PC-3 (cell line): Measurements from ENCODE around the gene POLL. TPM values are rescaled to one million over a fixed set of nuclear protein-coding genes. Genes with fewer than 3 reads are reported as not detected.

ENCODE experiments used
- ATAC-seq: fragments of 200-7000 bp; cut with Tn5 transposase; 2 replicates; pipeline ENCODE4 v1.9.1; 2020; ENCODE audit warnings: mild to moderate bottlenecking, moderate library complexity
- BruUV-seq: library from RNA; stranded (reverse); fragments of 400-500 nt; replicated peaks from 2 replicates; lab custom pipeline; 2021; lab: Mats Ljungman, UMichigan
- CTCF ChIA-PET: fragments of 300-600 bp; sonication (Branson Sonifier 250); formaldehyde crosslinking; loops from one replicate; lab custom pipeline; 2022; ENCODE audit warnings: antibody characterized with exemption; lab: Charles Lee
- POLR2A ChIA-PET: fragments of 300-600 bp; sonication (Branson Sonifier 250); formaldehyde crosslinking; loops from one replicate; lab custom pipeline; 2022; ENCODE audit warnings: antibody characterized with exemption; ENCODE audit not compliant: unreplicated experiment; lab: Charles Lee
- DNase-seq: peaks from one replicate; pipeline ENCODE4 v3.0.0-alpha.2; 2015
- H2AFZ ChIP-seq: fragments of 300-600 bp; sonication (generic); 2 replicates; pipeline ENCODE4 v1.6.0; 2016; ENCODE audit warnings: antibody characterized with exemption, low read length
- H3F3A ChIP-seq: fragments of 300-600 bp; sonication (generic); one replicate; pipeline ENCODE4 v1.6.0; 2017; ENCODE audit warnings: antibody characterized with exemption, low read length, control low read depth, mild to moderate bottlenecking; ENCODE audit not compliant: unreplicated experiment
- H3K27ac ChIP-seq: fragments of 300-600 bp; sonication (generic); 2 replicates; pipeline ENCODE4 v1.5.1; 2016; ENCODE audit warnings: mild to moderate bottlenecking, low read length
- H3K27me3 ChIP-seq: fragments of 300-600 bp; sonication (generic); 2 replicates; pipeline ENCODE4 v1.6.1; 2016; ENCODE audit warnings: low read length, mixed read lengths
- H3K36me3 ChIP-seq: fragments of 300-600 bp; sonication (generic); 2 replicates; pipeline ENCODE4 v1.6.1; 2016; ENCODE audit warnings: low read depth, mixed run types, low read length, mixed read lengths
- H3K4me1 ChIP-seq: fragments of 300-600 bp; sonication (generic); 2 replicates; pipeline ENCODE4 v1.5.1; 2016; ENCODE audit warnings: low read length; ENCODE audit not compliant: insufficient read depth
- H3K4me2 ChIP-seq: fragments of 300-600 bp; sonication (generic); 2 replicates; pipeline ENCODE4 v1.6.0; 2016; ENCODE audit warnings: low read length
- H3K4me3 ChIP-seq: fragments of 300-600 bp; sonication (generic); 2 replicates; pipeline ENCODE4 v1.5.1; 2016; ENCODE audit warnings: mild to moderate bottlenecking, low read length, mixed read lengths
- H3K79me2 ChIP-seq: fragments of 300-600 bp; sonication (generic); 2 replicates; pipeline ENCODE4 v1.6.1; 2017; ENCODE audit warnings: low read length, mixed read lengths
- H3K9ac ChIP-seq: fragments of 300-600 bp; sonication (generic); 2 replicates; pipeline ENCODE4 v1.6.0; 2016; ENCODE audit warnings: mild to moderate bottlenecking, low read length
- H3K9me2 ChIP-seq: fragments of 300-600 bp; sonication (generic); replicated peaks from 2 replicates; pipeline ENCODE4 v1.6.1; 2016; ENCODE audit warnings: mixed run types, low read length, mixed read lengths
- H3K9me3 ChIP-seq: fragments of 300-600 bp; sonication (generic); 2 replicates; pipeline ENCODE4 v1.6.1; 2016; ENCODE audit warnings: low read length, mixed read lengths
- H4K20me1 ChIP-seq: fragments of 300-600 bp; sonication (generic); 2 replicates; pipeline ENCODE4 v1.6.1; 2016; ENCODE audit warnings: low read length, mixed read lengths
- EZH2 ChIP-seq: fragments of 300-600 bp; sonication (generic); IDR thresholded peaks from one replicate; pipeline ENCODE4 v1.6.1; 2017; ENCODE audit warnings: antibody characterized with exemption, mild to moderate bottlenecking, low read length; ENCODE audit not compliant: unreplicated experiment
- EZH2phosphoT487 ChIP-seq: fragments of 300-600 bp; sonication (generic); IDR thresholded peaks from 2 replicates; pipeline ENCODE4 v1.6.1; 2018; ENCODE audit warnings: mild to moderate bottlenecking, antibody characterized with exemption, low read length, borderline replicate concordance
- intact Hi-C: fragments of 100-400 bp; cut with micrococcal nuclease; formaldehyde crosslinking; loops from 2 replicates; pipeline ENCODE4 v1.9.0; 2023
- total RNA-seq: library from RNA; depleted of rRNA; stranded (reverse); fragments of >200 nt; gene quantifications from 2 replicates; pipeline ENCODE4 v1.2.3, GENCODE V29; 2014
- TF ChIP-seq, protein P1 (sequence below): fragments of 300-600 bp; sonication (generic); conservative IDR thresholded peaks from 2 replicates; pipeline ENCODE4 v1.5.1; 2017; ENCODE audit warnings: antibody characterized with exemption, low read depth, mild to moderate bottlenecking, low read length

Gene POLL
- total RNA-seq, 1 experiment from 2014 or later, result 10.9 TPM

DNA sequence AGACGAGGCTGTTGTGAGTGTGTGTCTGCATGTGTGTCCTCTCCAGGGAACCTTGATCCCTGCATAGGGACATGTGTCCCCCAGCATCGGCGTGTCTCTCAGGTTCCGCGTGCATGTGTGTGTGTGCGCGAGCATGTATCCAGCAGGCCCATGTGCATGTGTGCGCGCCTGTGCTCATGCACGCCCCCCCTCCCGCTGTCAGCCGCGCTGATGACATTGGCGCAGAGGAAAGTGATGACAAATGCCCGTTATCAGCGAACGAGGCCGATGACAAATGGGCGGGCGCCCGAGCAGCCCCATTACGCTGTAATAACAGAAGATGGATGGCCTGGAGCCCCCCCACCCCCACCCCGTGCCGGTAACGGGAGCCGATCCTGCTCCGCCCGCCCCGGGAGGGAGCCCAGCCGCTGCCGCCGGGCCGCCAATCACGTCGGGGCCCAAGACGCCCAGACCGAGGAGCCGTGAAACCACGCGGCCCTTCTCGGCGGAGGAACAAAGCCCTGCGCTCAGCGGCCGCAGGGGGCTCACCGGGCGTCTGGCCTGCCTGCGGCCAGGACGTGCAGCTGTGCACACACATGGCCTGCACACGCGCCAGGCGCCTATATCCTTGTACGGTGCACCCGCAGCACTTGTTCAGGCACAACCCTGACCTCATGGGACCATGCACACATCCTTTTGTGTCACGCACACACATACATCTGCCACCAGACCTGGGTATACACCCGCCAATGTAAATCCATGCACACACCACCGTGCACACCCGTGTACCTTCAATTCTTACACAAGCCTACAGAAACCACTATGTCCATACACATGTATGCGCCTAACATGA lies 21.5 kb downstream of the POLL start:
- Histone ChIP-seq H3K27me3 (no peaks in the 10 kb centered on the region), H3K36me3 (no peaks in the 10 kb centered on the region), H3F3A (no peaks in the 10 kb centered on the region), H3K4me2 (peak overlapping the region; percentile 73), H3K9me2 (no peaks in the 10 kb centered on the region), H3K4me3 (peak overlapping the region; percentile 50), H4K20me1 (no peaks in the 10 kb centered on the region), H3K79me2 (no peaks in the 10 kb centered on the region), H3K4me1 (peaks cover 11% of the 10 kb centered on the region; the same call in 1 of the 2 replicates), H3K9ac (no peak overlapping the region), H3K9me3 (no peaks in the 10 kb centered on the region), H3K27ac (no peak overlapping the region), H2AFZ (peak overlapping the region; percentile 57)
- DNase-seq (peak; percentile 15), ATAC-seq (peak; percentile 5; the same call in 1 of the 2 replicates)
- ChIA-PET CTCF (no interaction called here), POLR2A (no interaction called here)
- intact Hi-C loops, result loop anchor here (5.0 to 10.0 kb wide), 2 partner anchors 262 to 404 kb away; no protein-coding TSS in a partner anchor
- TF ChIP-seq EZH2, result no peak
- TF ChIP-seq, protein P1, sequence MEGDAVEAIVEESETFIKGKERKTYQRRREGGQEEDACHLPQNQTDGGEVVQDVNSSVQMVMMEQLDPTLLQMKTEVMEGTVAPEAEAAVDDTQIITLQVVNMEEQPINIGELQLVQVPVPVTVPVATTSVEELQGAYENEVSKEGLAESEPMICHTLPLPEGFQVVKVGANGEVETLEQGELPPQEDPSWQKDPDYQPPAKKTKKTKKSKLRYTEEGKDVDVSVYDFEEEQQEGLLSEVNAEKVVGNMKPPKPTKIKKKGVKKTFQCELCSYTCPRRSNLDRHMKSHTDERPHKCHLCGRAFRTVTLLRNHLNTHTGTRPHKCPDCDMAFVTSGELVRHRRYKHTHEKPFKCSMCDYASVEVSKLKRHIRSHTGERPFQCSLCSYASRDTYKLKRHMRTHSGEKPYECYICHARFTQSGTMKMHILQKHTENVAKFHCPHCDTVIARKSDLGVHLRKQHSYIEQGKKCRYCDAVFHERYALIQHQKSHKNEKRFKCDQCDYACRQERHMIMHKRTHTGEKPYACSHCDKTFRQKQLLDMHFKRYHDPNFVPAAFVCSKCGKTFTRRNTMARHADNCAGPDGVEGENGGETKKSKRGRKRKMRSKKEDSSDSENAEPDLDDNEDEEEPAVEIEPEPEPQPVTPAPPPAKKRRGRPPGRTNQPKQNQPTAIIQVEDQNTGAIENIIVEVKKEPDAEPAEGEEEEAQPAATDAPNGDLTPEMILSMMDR, result no peak
- no peak for TF ChIP-seq EZH2phosphoT487
- BruUV-seq, result no TSS peak

GRCh38 chr10:101565936-101566332 lies 22.1 kb downstream of the POLL start:
- intact Hi-C loops, result loop anchor here (5.0 to 10.0 kb wide), 2 partner anchors 261 to 404 kb away; no protein-coding TSS in a partner anchor
- H3K4me2 ChIP-seq, result peak overlapping the region; percentile 73
- no TSS peak for BruUV-seq
- no peaks in the 10 kb centered on the region for H3K36me3 ChIP-seq
- peaks cover 10% of the 10 kb centered on the region; the same call in 1 of the 2 replicates for H3K4me1 ChIP-seq
- no peaks in the 10 kb centered on the region for H4K20me1 ChIP-seq
- DNase-seq, result no peak
- no peaks in the 10 kb centered on the region for H3K27me3 ChIP-seq
- no peak overlapping the region for H3K27ac ChIP-seq
- CTCF ChIA-PET, result no interaction called here
- no peak overlapping the region for H3K9ac ChIP-seq
- POLR2A ChIA-PET, result no interaction called here
- H3K9me3 ChIP-seq, result no peaks in the 10 kb centered on the region
- no peak for ATAC-seq
- TF ChIP-seq EZH2phosphoT487 (no peak), EZH2 (no peak)
- TF ChIP-seq, protein P1, result no peak
- no peaks in the 10 kb centered on the region for H3K79me2 ChIP-seq
- no peaks in the 10 kb centered on the region for H3K9me2 ChIP-seq
- no peaks in the 10 kb centered on the region for H3F3A ChIP-seq
- peak overlapping the region; percentile 50; the same call in 1 of the 2 replicates for H3K4me3 ChIP-seq
- peak overlapping the region; percentile 57 for H2AFZ ChIP-seq

DNA sequence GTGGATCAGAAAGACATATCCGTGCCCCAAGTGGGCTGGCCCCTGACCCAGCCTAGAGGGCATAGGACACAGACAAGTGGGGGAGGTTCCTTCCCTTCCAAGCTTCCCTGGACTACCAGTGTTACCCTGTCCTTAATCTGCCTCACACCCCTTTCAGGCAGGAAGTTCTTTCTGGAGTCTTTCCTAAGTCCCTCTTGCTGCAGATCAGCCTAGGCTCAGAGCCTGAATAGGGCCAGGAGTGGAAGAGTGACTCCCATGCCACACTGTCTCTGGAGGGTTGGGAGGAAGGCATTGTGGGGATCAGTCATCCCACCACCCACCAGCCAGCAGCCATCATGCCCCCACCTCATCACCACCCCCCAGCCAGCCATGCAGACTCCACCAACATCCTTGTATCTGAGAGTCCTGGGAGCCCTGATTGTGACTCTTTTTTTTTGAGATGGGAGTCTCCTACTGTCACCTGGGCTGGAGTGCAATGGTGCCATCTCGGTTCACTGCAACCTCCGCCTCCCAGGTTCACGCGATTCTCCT lies 22.6 kb downstream of the POLL start:
- CTCF ChIA-PET, result no interaction called here
- TF ChIP-seq EZH2 (no peak), EZH2phosphoT487 (no peak)
- TF ChIP-seq, protein P1, result no peak
- POLR2A ChIA-PET, result no interaction called here
- Histone ChIP-seq H3K4me3 (no peak overlapping the region), H3K9ac (no peak overlapping the region), H3F3A (no peaks in the 10 kb centered on the region), H3K79me2 (no peaks in the 10 kb centered on the region), H3K4me1 (peaks cover 5% of the 10 kb centered on the region; the same call in 1 of the 2 replicates), H3K27me3 (no peaks in the 10 kb centered on the region), H4K20me1 (no peaks in the 10 kb centered on the region), H2AFZ (no peak overlapping the region), H3K27ac (no peak overlapping the region), H3K9me2 (no peaks in the 10 kb centered on the region), H3K4me2 (no peak overlapping the region), H3K9me3 (no peaks in the 10 kb centered on the region), H3K36me3 (no peaks in the 10 kb centered on the region)
- no peak for DNase-seq
- BruUV-seq, result no TSS peak
- intact Hi-C loops, result loop anchor here (5.0 to 10.0 kb wide), 2 partner anchors 261 to 403 kb away; no protein-coding TSS in a partner anchor
- no peak for ATAC-seq
